ENCODE results near the gene CBS.
"Not testable (repeated sequence)": the region's sequence is repeated elsewhere in the genome, so short reads cannot be mapped to it uniquely, and the experiment has no call there.

DNA sequence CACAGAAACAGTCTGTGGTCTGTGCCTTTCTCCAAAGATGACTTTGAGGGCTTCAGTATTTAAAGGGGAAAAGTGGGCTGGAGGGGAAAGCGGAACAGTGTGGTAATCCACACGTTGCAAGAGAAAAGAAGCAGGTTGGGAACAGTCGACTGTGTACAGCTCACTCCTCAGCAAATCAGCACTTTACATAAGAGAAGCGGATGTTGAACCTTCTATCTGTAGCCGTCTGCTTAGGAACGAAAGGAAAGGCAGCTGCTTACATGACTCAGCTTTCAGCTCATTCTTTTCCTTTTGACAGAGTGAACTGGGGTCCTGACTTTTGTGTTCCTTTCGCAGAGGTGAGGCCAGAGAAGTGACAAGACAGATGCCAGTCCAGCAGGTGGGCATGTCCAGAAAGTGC lies 33.4 kb upstream of the CBS start:
- TF ChIP-seq, protein P1, sequence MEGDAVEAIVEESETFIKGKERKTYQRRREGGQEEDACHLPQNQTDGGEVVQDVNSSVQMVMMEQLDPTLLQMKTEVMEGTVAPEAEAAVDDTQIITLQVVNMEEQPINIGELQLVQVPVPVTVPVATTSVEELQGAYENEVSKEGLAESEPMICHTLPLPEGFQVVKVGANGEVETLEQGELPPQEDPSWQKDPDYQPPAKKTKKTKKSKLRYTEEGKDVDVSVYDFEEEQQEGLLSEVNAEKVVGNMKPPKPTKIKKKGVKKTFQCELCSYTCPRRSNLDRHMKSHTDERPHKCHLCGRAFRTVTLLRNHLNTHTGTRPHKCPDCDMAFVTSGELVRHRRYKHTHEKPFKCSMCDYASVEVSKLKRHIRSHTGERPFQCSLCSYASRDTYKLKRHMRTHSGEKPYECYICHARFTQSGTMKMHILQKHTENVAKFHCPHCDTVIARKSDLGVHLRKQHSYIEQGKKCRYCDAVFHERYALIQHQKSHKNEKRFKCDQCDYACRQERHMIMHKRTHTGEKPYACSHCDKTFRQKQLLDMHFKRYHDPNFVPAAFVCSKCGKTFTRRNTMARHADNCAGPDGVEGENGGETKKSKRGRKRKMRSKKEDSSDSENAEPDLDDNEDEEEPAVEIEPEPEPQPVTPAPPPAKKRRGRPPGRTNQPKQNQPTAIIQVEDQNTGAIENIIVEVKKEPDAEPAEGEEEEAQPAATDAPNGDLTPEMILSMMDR (IDR thresholded peaks at IDR 0.05) = not testable (repeated sequence)
- not testable (repeated sequence) for TF ChIP-seq EZH2, EZH2phosphoT487 (IDR thresholded peaks at IDR 0.05)

Data from neural progenitor cell (in vitro differentiated cells).